ENCODE data around the gene CASP12.

DNA sequence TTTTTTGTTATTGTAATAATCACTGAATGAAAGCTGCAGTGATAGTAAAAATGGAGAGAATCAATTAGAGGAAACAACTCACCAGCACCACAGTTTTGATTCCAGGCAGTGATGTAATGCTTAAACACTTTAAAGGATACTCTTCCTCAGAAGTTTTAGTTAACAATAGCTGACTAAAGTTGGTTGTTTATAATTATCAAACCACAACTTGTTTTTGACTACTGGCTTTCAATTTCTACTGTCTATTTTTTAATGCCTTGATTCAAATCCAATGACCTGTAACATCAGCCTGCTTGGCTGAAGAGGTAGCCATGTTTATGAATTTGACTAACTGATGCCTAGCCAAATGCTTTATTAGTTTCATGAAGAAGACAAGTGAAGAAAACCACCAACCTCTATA is 18.2 kb upstream of the CASP12 start:
- TF ChIP-seq POLR2A (IDR thresholded peaks at IDR 0.05; ENCODE audit: low read depth, low read length) (no peak), POLR2AphosphoS5 (IDR thresholded peaks at IDR 0.05; ENCODE audit: low read depth, low read length) (no peak)

Data from GM12892 (cell line).